Neural progenitor cell (in vitro differentiated cells): ENCODE data around the gene MPRIP. TPM values are rescaled to one million over a fixed set of nuclear protein-coding genes. Genes with fewer than 3 reads are reported as not detected.

Experiments used
- DNase-seq: peaks from one replicate; pipeline ENCODE4 v3.0.0-alpha.2; 2016; ENCODE audit warnings: low spot score
- H2AFZ ChIP-seq: fragments of 200-600 bp; sonication (generic); replicated peaks from 2 replicates; pipeline ENCODE4 v1.6.1; 2016; ENCODE audit warnings: antibody characterized with exemption
- H3F3A ChIP-seq: fragments of 200-600 bp; sonication (generic); 2 replicates; pipeline ENCODE4 v1.6.1; 2016; ENCODE audit warnings: antibody characterized with exemption, low read depth
- H3K27ac ChIP-seq: fragments of 200-600 bp; sonication (generic); 2 replicates; pipeline ENCODE4 v1.5.1; 2016; ENCODE audit warnings: mild to moderate bottlenecking
- H3K27me3 ChIP-seq: fragments of 200-600 bp; sonication (generic); 2 replicates; pipeline ENCODE4 v1.6.1; 2016; ENCODE audit warnings: mild to moderate bottlenecking, moderate library complexity
- H3K36me3 ChIP-seq: fragments of 200-600 bp; sonication (generic); 2 replicates; pipeline ENCODE4 v1.5.1; 2016
- H3K4me1 ChIP-seq: fragments of 200-600 bp; sonication (generic); 2 replicates; pipeline ENCODE4 v1.6.1; 2016; ENCODE audit warnings: mixed run types
- H3K4me2 ChIP-seq: fragments of 200-600 bp; sonication (generic); 2 replicates; pipeline ENCODE4 v1.6.1; 2016
- H3K4me3 ChIP-seq: fragments of 200-600 bp; sonication (generic); 2 replicates; pipeline ENCODE4 v1.5.1; 2016
- H3K79me2 ChIP-seq: fragments of 200-600 bp; sonication (generic); 2 replicates; pipeline ENCODE4 v1.6.1; 2016; ENCODE audit warnings: low read depth
- H3K9ac ChIP-seq: fragments of 200-600 bp; sonication (generic); 2 replicates; pipeline ENCODE4 v1.6.1; 2016
- H3K9me3 ChIP-seq: fragments of 200-600 bp; sonication (generic); 2 replicates; pipeline ENCODE4 v1.5.1; 2016; ENCODE audit warnings: low read depth
- H4K20me1 ChIP-seq: fragments of 200-600 bp; sonication (generic); 2 replicates; pipeline ENCODE4 v1.6.1; 2016; ENCODE audit warnings: low read depth
- H3K27ac Mint-ChIP-seq: 3 replicates; pipeline ENCODE4 v1.8.0; 2021; ENCODE audit warnings: mixed read lengths
- H3K27me3 Mint-ChIP-seq: 2 replicates; pipeline ENCODE4 v1.8.0; 2022; ENCODE audit warnings: low read depth, mild to moderate bottlenecking, inconsistent platforms, moderate library complexity, mixed read lengths; ENCODE audit not compliant: insufficient read depth
- H3K36me3 Mint-ChIP-seq: 3 replicates; pipeline ENCODE4 v1.8.0; 2021; ENCODE audit warnings: mixed read lengths
- H3K4me1 Mint-ChIP-seq: 3 replicates; pipeline ENCODE4 v1.8.0; 2021; ENCODE audit warnings: mixed read lengths
- H3K4me3 Mint-ChIP-seq: 3 replicates; pipeline ENCODE4 v1.8.0; 2021; ENCODE audit warnings: mild to moderate bottlenecking, moderate library complexity, mixed read lengths
- H3K9me3 Mint-ChIP-seq: 3 replicates; pipeline ENCODE4 v1.8.0; 2020; ENCODE audit warnings: mixed read lengths
- CTCF ChIP-seq: fragments of 200-600 bp; sonication (generic); IDR thresholded peaks from 2 replicates; pipeline ENCODE4 v1.5.1; 2017; ENCODE audit warnings: antibody characterized with exemption, mild to moderate bottlenecking
- EZH2 ChIP-seq: fragments of 200-600 bp; sonication (generic); IDR thresholded peaks from 2 replicates; pipeline ENCODE4 v1.6.1; 2017; ENCODE audit warnings: antibody characterized with exemption, mild to moderate bottlenecking, moderate library complexity
- EZH2phosphoT487 ChIP-seq: fragments of 200-600 bp; sonication (generic); IDR thresholded peaks from 2 replicates; pipeline ENCODE4 v1.6.1; 2017; ENCODE audit warnings: antibody characterized with exemption
- total RNA-seq: library from RNA; depleted of rRNA; stranded (reverse); fragments of >200 nt; gene quantifications from 2 replicates; pipeline ENCODE4 v1.2.3, GENCODE V29; 2015; ENCODE audit warnings: low replicate concordance

The MPRIP gene
- total RNA-seq, 1 donor from 2014 or later: 42.1 TPM

DNA sequence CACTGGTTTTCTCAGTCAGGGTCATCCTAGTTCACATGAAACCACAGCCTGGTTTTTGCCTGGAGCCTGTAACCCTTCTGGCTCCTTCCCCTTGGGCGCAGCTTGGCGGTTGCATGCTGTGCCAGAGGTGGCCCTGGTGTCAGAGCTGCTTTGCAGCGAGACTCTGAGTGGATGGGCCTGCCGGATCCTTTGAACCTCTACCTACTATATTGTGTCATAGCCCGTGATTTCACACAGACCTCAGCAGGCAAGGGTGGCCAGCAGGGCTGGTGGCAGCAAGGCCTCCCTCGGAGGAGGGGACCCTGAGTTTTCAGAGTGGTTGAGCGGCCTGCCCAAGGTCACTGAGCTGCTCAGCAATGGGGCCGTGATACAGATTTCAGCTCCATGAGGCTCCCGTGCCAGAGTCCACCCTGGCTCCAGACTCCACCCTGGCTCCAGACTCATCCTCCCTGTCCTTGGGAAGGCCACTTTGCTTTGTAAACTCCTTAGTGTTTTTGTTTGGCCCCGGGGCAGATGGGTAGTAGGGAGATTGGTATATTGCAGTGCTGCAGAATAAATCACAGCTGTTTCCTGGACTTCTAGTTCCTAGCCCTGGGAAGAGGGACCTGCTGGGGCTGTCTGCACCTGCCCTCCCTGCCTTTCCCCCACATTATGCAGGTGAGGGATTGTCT, 9.7 kb downstream of the MPRIP start:
- DNase-seq: no peak
- TF ChIP-seq EZH2phosphoT487 (no peak), EZH2 (no peak), CTCF (no peak)
- peaks cover 4% of the 10 kb centered on the region for H3K4me1 ChIP-seq
- peaks cover 21% of the 10 kb centered on the region for H3K36me3 Mint-ChIP-seq
- H3K9ac ChIP-seq: no peak overlapping the region
- no peaks in the 10 kb centered on the region for H3K27me3 ChIP-seq
- H3K79me2 ChIP-seq: peaks cover 93% of the 10 kb centered on the region
- no peaks in the 10 kb centered on the region for H3K9me3 ChIP-seq
- H3K4me2 ChIP-seq: no peak overlapping the region
- H3K4me3 ChIP-seq: no peak overlapping the region
- H3K27ac Mint-ChIP-seq: no peak overlapping the region
- no peak overlapping the region for H3K27ac ChIP-seq
- H3K4me1 Mint-ChIP-seq: peaks cover 28% of the 10 kb centered on the region
- no peaks in the 10 kb centered on the region for H3K36me3 ChIP-seq
- H3F3A ChIP-seq: no peaks in the 10 kb centered on the region
- peaks cover 2% of the 10 kb centered on the region for H3K27me3 Mint-ChIP-seq
- no peak overlapping the region for H2AFZ ChIP-seq
- peaks cover 78% of the 10 kb centered on the region for H4K20me1 ChIP-seq
- H3K9me3 Mint-ChIP-seq: peaks cover 6% of the 10 kb centered on the region
- H3K4me3 Mint-ChIP-seq: no peak overlapping the region

GRCh38 chr17:17052462-17053221, 10.4 kb downstream of the MPRIP start:
- Mint-ChIP-seq H3K36me3 (peaks cover 16% of the 10 kb centered on the region), H3K27me3 (peaks cover 2% of the 10 kb centered on the region), H3K27ac (no peak overlapping the region), H3K4me3 (no peak overlapping the region), H3K4me1 (peaks cover 27% of the 10 kb centered on the region), H3K9me3 (peaks cover 1% of the 10 kb centered on the region)
- Histone ChIP-seq H3K4me2 (no peak overlapping the region), H3K27ac (no peak overlapping the region), H3K4me1 (peaks cover 4% of the 10 kb centered on the region), H3K9ac (no peak overlapping the region), H3K36me3 (no peaks in the 10 kb centered on the region), H2AFZ (no peak overlapping the region), H3F3A (no peaks in the 10 kb centered on the region), H4K20me1 (peaks cover 81% of the 10 kb centered on the region), H3K79me2 (peaks cover 86% of the 10 kb centered on the region), H3K27me3 (no peaks in the 10 kb centered on the region), H3K4me3 (no peak overlapping the region), H3K9me3 (no peaks in the 10 kb centered on the region)
- DNase-seq: no peak
- TF ChIP-seq CTCF: no peak
- no peak for TF ChIP-seq EZH2phosphoT487
- TF ChIP-seq EZH2: no peak

- H3K9me3 ChIP-seq: no peaks in the 10 kb centered on the region
- H2AFZ ChIP-seq: no peak overlapping the region
- H3K27me3 ChIP-seq: no peaks in the 10 kb centered on the region
- Mint-ChIP-seq H3K4me1 (peaks cover 26% of the 10 kb centered on the region), H3K36me3 (peaks cover 14% of the 10 kb centered on the region), H3K27ac (peak overlapping the region; percentile 74), H3K27me3 (peaks cover 2% of the 10 kb centered on the region), H3K4me3 (no peak overlapping the region), H3K9me3 (no peaks in the 10 kb centered on the region)
- no peaks in the 10 kb centered on the region for H3K36me3 ChIP-seq
- TF ChIP-seq CTCF (no peak), EZH2 (no peak), EZH2phosphoT487 (no peak)
- no peak overlapping the region for H3K4me3 ChIP-seq
- no peak overlapping the region for H3K4me2 ChIP-seq
- DNase-seq: no peak
- H3K79me2 ChIP-seq: peaks cover 79% of the 10 kb centered on the region
- no peaks in the 10 kb centered on the region for H3F3A ChIP-seq
- H3K9ac ChIP-seq: no peak overlapping the region
- H3K27ac ChIP-seq: no peak overlapping the region
- peaks cover 79% of the 10 kb centered on the region for H4K20me1 ChIP-seq
- H3K4me1 ChIP-seq: peaks cover 4% of the 10 kb centered on the region
Observed at GRCh38 chr17:17053446-17054379, 11.5 kb downstream of the MPRIP start.
